ENCODE results near the gene ASB3.

The ASB3 gene

DNA sequence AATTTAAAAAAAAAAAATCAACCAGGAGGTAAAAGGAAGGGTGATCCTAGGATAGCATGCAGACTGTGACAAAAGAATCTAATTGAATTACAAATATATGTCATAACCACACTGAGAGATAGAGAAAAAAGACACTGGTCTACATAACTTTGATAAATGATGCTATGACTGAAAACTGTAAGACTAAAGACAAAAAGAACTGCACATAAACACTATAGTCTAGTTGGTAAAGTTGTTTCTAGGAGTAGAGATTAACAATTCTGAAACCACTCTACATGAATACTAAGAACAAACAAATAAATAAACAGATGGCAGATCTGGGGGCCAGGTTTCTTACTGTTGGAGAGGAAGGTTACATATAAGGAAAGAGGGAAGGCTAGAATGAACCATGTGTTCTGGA, 33.7 kb downstream of the ASB3 start:
- TF ChIP-seq EZH2 (IDR thresholded peaks at IDR 0.05; ENCODE audit: borderline replicate concordance, low read length) = no peak

DNA sequence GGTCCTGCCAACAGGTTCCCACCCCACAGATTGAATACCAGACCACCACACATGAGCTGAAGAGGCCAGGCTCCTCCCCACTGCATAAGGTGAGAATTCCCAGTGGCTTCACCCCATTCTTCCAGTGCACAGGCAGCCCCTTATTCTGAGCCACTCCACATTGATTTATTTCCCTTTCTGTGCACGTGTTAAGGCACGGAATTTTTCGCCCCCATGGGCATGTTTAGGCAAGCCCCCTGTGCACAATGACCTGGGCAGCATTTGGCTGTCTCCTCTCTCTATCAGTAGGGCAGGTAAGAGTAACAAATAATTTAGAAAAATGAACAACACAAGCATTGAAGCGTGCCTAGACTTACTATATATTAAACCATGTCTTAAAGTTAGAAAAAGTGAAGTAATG, 34.4 kb downstream of the ASB3 start:
- no peak overlapping the region for H3K4me3 ChIP-seq (ENCODE audit: low read depth, low read length, poor library complexity, severe bottlenecking)
- H3K4me1 ChIP-seq (ENCODE audit: insufficient read depth, low read length, severe bottlenecking) = no peaks in the 10 kb centered on the region
- H3K9me2 ChIP-seq (ENCODE audit: low read depth, low read length) = no peaks in the 10 kb centered on the region
- H2AFZ ChIP-seq (ENCODE audit: low read length) = no peak overlapping the region
- no peak for TF ChIP-seq EZH2 (IDR thresholded peaks at IDR 0.05; ENCODE audit: borderline replicate concordance, low read length)
- TF ChIP-seq, protein P1, sequence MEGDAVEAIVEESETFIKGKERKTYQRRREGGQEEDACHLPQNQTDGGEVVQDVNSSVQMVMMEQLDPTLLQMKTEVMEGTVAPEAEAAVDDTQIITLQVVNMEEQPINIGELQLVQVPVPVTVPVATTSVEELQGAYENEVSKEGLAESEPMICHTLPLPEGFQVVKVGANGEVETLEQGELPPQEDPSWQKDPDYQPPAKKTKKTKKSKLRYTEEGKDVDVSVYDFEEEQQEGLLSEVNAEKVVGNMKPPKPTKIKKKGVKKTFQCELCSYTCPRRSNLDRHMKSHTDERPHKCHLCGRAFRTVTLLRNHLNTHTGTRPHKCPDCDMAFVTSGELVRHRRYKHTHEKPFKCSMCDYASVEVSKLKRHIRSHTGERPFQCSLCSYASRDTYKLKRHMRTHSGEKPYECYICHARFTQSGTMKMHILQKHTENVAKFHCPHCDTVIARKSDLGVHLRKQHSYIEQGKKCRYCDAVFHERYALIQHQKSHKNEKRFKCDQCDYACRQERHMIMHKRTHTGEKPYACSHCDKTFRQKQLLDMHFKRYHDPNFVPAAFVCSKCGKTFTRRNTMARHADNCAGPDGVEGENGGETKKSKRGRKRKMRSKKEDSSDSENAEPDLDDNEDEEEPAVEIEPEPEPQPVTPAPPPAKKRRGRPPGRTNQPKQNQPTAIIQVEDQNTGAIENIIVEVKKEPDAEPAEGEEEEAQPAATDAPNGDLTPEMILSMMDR (IDR thresholded peaks at IDR 0.05; ENCODE audit: low read length) = no peak
- no peak overlapping the region for H3K4me2 ChIP-seq (ENCODE audit: low read length)
- H4K20me1 ChIP-seq (ENCODE audit: insufficient read depth, low read length) = no peaks in the 10 kb centered on the region
- H3K27ac ChIP-seq (ENCODE audit: low read depth, low read length, poor library complexity, severe bottlenecking) = no peak overlapping the region
- H3K36me3 ChIP-seq (ENCODE audit: insufficient read depth, low read length) = peaks cover 45% of the 10 kb centered on the region
- H3F3A ChIP-seq (ENCODE audit: insufficient read depth, low read length) = peaks cover 4% of the 10 kb centered on the region; the same call in 1 of the 2 replicates
- H3K9me3 ChIP-seq (ENCODE audit: low read length) = no peaks in the 10 kb centered on the region
- no peaks in the 10 kb centered on the region for H3K79me2 ChIP-seq (ENCODE audit: insufficient read depth, low read length)
- no peak overlapping the region for H3K9ac ChIP-seq (ENCODE audit: low read length)
- no peaks in the 10 kb centered on the region for H3K27me3 ChIP-seq (ENCODE audit: insufficient read depth, low read length)

More for the DNA sequence above, 33.7 kb downstream of the ASB3 start:
- H3K9me2 ChIP-seq (ENCODE audit: low read depth, low read length) = no peaks in the 10 kb centered on the region
- H3K4me3 ChIP-seq (ENCODE audit: low read depth, low read length, poor library complexity, severe bottlenecking) = no peak overlapping the region
- no peaks in the 10 kb centered on the region for H3K79me2 ChIP-seq (ENCODE audit: insufficient read depth, low read length)
- peaks cover 4% of the 10 kb centered on the region; the same call in 1 of the 2 replicates for H3F3A ChIP-seq (ENCODE audit: insufficient read depth, low read length)
- H4K20me1 ChIP-seq (ENCODE audit: insufficient read depth, low read length) = no peaks in the 10 kb centered on the region
- peaks cover 39% of the 10 kb centered on the region for H3K36me3 ChIP-seq (ENCODE audit: insufficient read depth, low read length)
- no peak overlapping the region for H3K27ac ChIP-seq (ENCODE audit: low read depth, low read length, poor library complexity, severe bottlenecking)
- H2AFZ ChIP-seq (ENCODE audit: low read length) = no peak overlapping the region
- H3K4me1 ChIP-seq (ENCODE audit: insufficient read depth, low read length, severe bottlenecking) = no peaks in the 10 kb centered on the region
- H3K9me3 ChIP-seq (ENCODE audit: low read length) = no peaks in the 10 kb centered on the region
- H3K9ac ChIP-seq (ENCODE audit: low read length) = no peak overlapping the region
- no peaks in the 10 kb centered on the region for H3K27me3 ChIP-seq (ENCODE audit: insufficient read depth, low read length)
- H3K4me2 ChIP-seq (ENCODE audit: low read length) = no peak overlapping the region

DNA sequence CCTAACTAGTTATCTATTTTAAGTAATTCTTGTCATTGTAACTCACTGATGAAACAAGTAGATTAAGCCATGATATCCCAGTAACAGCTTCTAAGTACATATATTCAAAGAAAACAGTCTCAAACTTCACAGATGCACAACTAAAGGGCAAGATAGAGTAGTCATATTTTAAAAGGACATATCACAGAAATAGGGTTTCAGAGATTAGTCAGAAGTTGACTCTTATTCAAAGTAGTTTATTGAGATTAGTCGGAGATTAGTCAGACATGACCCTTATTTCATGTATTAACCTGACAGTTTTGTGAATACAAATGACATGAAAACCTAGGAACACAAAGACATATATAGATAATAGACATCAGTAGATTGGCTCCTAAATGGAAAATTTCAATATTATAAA, 35.0 kb downstream of the ASB3 start:
- no peaks in the 10 kb centered on the region for H3K9me2 ChIP-seq (ENCODE audit: low read depth, low read length)

More for the DNA sequence above, 35.0 kb downstream of the ASB3 start:
- Histone ChIP-seq H3K27me3 (ENCODE audit: insufficient read depth, low read length) (no peaks in the 10 kb centered on the region), H3K4me2 (ENCODE audit: low read length) (no peak overlapping the region), H3K9me3 (ENCODE audit: low read length) (no peaks in the 10 kb centered on the region), H3K79me2 (ENCODE audit: insufficient read depth, low read length) (no peaks in the 10 kb centered on the region), H3K4me3 (ENCODE audit: low read depth, low read length, poor library complexity, severe bottlenecking) (no peak overlapping the region), H3K27ac (ENCODE audit: low read depth, low read length, poor library complexity, severe bottlenecking) (no peak overlapping the region), H3F3A (ENCODE audit: insufficient read depth, low read length) (peaks cover 4% of the 10 kb centered on the region; the same call in 1 of the 2 replicates), H3K4me1 (ENCODE audit: insufficient read depth, low read length, severe bottlenecking) (no peaks in the 10 kb centered on the region), H3K36me3 (ENCODE audit: insufficient read depth, low read length) (peaks cover 40% of the 10 kb centered on the region), H2AFZ (ENCODE audit: low read length) (no peak overlapping the region), H3K9ac (ENCODE audit: low read length) (no peak overlapping the region), H4K20me1 (ENCODE audit: insufficient read depth, low read length) (no peaks in the 10 kb centered on the region)
- TF ChIP-seq EZH2 (IDR thresholded peaks at IDR 0.05; ENCODE audit: borderline replicate concordance, low read length) = no peak
- TF ChIP-seq, protein P1 (IDR thresholded peaks at IDR 0.05; ENCODE audit: low read length) = no peak
